ACHN (cell line): ENCODE results near the gene SKAP2.
A peak's percentile ranks its signal among the peaks of the same experiment; 100 is the strongest.

Experiments
- DNase-seq: peaks from one replicate; pipeline ENCODE4 v3.0.0-alpha.2; 2015
- in situ Hi-C: cut with HindIII; loops from 2 replicates; pipeline ENCODE4 v1.10.0; 2017; ENCODE audit warnings: low sequenced_read_pairs, low pct_ligation_motif_present, low pct_unique_long_range_greater_than_20kb

The SKAP2 gene

DNA sequence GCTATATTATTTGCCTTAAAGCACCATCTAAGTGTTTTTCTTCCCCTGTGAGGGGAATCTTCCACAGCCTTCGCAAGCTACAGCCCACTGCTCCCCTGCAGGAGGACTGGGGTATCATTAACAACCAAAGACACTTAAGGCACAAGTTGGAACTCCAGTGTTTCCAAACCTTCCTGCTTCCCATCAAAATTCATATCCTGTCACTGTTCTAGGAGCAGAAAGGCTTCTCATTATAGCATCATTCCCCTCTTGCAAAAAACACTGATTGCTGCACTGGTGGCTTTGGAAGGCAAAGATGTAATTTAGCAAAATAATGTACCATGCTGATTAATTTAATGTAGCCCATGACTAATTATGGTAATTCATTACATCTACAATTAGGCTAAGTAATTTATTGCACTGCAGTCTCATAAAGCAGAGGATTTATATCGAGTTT, 207.2 kb downstream of the SKAP2 start:
- in situ Hi-C loops: no loop called here

DNA sequence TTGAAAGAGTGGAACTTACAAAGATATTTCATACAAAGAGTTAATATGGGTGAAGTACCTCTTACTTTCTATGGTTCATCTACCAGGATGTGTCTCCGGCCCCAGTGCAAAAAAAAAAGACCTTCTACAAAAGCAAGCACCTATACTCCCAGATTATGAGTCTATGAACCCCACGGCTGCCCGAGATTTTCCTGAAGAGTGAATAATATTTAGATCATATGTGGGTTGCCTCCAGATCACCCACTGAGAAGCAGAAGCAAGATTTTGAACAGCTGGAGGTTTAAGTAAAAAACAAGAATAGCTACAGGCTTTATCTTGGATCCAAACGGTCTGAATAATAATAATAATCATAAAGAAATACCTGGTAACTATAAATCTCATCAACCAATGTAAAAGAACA, 207.7 kb downstream of the SKAP2 start:
- no peak for DNase-seq
- in situ Hi-C loops: no loop called here

More for the DNA sequence above, 207.2 kb downstream of the SKAP2 start:
- DNase-seq: no peak

DNA sequence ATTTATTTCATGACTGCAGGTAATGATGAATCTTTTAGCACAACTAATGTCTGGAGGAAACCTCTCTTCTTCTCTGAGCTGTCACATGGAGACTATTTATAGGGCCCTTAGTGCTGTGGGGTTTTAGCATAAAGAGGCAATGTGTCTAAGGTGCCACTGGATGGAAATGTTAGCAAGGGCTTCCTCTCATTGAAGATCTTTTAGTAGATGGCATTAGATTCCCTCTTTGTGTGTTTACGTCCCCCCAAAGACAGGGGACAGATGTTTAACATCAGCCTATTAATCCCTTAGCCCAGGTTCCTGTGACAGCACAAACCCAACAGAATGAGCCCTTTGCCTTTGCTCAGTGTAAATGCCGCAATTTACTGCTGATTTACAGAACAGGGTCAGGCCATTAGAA, 208.6 kb downstream of the SKAP2 start:
- in situ Hi-C loops: no loop called here
- DNase-seq: no peak

- DNase-seq: peak; percentile 66
- in situ Hi-C loops: no loop called here
Measured at GRCh38 chr7:26653430-26654399, 210.7 kb downstream of the SKAP2 start.

DNA sequence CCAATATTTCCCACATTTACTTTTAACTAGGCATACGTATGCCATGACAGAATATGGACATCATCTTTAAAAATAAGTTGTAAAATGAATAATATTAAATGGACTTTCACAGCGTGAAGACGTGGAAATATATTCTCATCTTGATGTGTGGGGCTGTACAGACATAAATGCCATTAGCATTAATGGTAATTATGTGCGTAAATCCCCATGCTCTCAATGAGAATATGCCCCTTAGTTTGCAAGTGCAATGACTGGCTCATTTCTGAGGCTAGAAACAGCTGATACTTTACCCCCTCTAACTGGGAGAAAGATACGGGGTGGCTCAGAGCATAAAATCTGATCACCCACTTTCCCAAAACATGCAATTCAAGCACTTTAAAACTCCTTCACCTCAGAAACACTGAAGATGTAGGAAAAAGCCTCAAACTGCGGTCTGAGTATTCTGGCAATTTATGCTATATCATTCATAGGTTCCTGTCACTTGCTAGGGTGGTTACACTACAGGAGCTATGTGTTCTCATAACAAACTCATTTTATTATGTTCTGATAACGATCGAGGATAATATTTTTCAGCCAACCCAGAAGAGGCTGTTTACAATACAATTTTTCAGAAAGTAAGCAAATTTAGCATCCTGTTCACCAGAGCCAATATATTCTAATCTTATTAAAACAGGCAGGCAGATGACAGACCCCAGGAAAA, 211.8 kb downstream of the SKAP2 start:
- in situ Hi-C loops: no loop called here

DNA sequence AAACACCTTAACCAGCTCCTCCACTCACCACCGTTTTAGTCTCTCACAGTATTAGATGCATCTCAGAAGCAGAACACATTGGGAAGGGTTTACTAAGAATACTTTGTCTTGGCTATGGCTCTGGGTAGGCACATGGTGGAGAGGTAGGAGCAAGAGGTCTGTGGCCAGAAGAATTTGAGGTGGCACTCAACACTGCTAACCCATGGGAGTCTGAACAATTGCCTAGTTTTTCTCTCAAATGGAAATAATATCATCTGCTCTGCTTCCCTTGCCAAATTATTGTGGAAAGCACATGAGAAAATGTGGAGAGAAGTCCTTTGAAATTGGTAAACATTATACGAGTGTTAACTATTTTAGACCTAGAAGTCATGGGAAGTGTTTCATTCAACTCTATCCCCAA, 214.3 kb downstream of the SKAP2 start:
- in situ Hi-C loops: no loop called here
- no peak for DNase-seq

More for the DNA sequence above, 211.8 kb downstream of the SKAP2 start:
- no peak for DNase-seq

- in situ Hi-C loops: no loop called here
- no peak for DNase-seq
Measured at GRCh38 chr7:26649388-26649787, 215.0 kb downstream of the SKAP2 start.

DNA sequence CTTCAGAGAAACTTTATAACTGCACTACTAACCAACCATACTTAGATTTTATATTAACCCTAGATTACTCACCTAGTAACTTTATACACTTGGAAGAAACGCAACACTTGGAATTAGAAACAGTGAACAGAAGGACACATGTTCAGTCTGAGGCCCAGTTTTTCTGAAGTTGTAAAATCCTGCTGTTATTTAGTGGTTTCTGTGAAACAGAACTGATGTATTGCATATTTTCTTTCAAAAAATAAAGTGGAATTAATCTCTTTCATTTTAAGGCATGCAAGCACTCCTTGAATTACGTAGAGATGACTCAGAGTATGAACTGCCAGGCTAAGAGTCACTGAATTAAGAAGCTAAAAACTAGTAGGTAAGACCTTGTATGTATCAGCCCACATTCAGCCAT, 215.8 kb downstream of the SKAP2 start:
- DNase-seq: peak; percentile 88
- in situ Hi-C loops: no loop called here

DNA sequence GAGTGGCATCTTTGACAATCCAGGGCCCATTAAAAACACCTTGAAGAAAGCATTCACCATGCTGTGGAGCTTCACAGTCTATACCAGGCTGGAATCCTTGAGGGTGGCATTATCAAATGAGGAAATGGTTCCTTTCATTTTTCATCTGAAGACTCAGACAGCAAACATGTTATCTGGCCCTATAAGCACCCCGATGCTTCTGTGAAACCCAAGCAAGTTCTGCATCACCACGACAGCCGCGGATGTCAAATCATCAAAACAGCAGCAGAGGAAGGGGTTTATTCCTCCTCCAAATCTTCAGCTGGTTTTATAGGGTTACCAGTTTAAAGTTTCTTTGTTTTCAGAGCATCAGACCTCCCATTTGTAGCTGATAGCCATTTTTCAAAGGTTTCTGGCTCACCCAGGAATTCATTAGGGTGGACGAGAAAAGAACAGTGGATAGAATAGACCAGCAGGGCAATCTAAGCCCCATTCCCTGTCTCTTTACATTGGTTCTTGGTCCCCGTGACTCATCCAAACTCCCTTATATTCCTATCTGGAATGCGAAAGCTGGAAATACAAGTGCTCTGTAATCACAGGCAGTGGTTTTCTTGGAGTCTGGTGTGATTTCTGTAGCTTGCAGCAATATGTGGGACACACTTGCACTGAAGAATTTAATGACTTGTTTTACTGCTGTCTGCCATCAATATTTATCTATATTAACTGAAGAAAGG, 217.9 kb downstream of the SKAP2 start:
- no peak for DNase-seq
- in situ Hi-C loops: no loop called here

DNA sequence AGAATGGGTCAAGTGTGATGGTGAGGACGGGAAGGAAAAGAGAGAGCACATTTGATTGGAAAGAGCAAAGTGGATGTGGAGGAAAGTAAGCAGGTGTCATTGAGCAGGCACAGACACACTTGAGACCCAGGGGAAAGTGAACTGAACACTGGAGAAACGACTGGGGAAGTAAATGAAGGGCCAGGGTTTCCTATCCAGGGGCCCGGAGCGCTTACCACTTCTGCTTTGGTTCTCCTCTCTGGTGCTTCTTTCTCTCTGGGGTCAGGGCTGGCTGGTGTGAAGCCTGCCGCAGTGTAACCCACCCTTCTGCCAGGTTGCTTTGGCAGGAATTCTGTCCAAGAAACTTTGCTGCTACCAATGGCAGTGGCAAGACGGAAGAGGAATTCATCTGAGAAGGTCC, 219.3 kb downstream of the SKAP2 start:
- in situ Hi-C loops: no loop called here
- no peak for DNase-seq

- in situ Hi-C loops: no loop called here
- DNase-seq: no peak
Measured at GRCh38 chr7:26642416-26642815, 222.0 kb downstream of the SKAP2 start.

GRCh38 chr7:26639695-26640094, 224.7 kb downstream of the SKAP2 start:
- DNase-seq: no peak
- in situ Hi-C loops: no loop called here

- no peak for DNase-seq
- in situ Hi-C loops: no loop called here
Measured at GRCh38 chr7:26639111-26639510, 225.3 kb downstream of the SKAP2 start.

DNA sequence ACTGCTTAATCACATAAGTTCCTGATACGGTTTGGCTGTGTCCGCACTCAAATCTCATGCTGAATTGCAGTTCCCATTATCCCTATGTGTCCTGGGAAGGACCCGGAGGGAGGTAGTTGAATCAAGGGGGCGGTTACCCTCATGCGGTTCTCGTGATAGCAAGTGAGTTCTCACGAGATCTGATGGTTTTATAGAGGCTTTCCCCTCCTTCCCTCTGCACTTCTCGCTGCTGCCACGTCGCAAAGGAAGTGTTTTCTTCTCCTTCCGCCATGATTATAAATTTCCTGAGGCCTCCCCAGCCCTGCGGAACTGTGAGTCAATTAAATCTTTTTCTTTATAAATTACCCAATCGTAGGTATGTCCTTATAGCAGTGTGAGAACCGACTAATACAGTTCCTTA, 226.2 kb downstream of the SKAP2 start:
- DNase-seq: no peak
- in situ Hi-C loops: no loop called here

- no peak for DNase-seq
- in situ Hi-C loops: no loop called here
Measured at GRCh38 chr7:26637610-26638009, 226.8 kb downstream of the SKAP2 start.

DNA sequence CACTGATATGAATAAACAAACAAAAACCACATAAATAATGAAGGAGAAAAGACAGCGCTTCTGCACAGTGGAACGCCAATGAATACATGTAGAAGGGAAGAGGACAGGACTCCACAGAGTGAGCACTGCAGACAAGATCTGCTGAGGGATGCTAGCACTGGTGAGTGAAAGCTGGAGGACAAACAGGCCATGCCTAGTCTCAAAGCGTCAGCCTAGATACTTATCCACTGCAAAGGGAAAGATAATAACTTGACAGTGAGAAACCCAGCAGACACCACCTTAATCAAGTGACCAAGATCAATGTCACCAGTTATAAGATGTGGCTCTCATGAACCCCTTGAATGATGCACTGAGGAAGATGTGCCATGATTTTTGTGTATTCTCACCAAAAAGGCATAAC, 227.6 kb downstream of the SKAP2 start:
- DNase-seq: no peak
- in situ Hi-C loops: no loop called here

DNA sequence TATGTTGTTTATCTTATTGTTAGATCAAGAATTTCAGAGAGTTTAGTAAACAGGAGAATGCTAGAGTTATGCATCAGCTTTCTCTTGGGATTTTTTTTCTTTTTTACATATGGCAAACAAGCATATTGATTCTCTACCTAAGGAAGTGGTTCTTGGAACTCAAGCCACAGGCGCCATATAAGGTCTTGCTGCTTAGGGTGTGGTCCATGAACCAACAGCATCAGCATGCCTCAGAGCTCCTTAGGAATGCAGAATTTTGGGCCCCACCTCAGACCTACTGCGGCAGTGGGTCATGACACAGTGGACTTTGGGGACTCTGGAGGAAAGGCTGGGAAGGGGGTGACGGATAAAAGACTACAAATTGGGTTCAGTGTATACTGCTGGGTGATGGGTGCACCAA, 230.8 kb downstream of the SKAP2 start:
- DNase-seq: no peak
- in situ Hi-C loops: no loop called here

- in situ Hi-C loops: no loop called here
- no peak for DNase-seq
Measured at GRCh38 chr7:26631601-26632000, 232.8 kb downstream of the SKAP2 start.

GRCh38 chr7:26630941-26631580, 233.3 kb downstream of the SKAP2 start:
- in situ Hi-C loops: no loop called here
- DNase-seq: no peak
